Trophoblast cell (in vitro differentiated cells and primary cell): ENCODE measurements around the gene STAT3.

Experiments
- DNase-seq, 2 donors: peaks; one replicate each; pipeline ENCODE4 v3.0.0-alpha.2; 2016
- H2AFZ ChIP-seq: 2 replicates; pipeline ENCODE4 v1.6.1; 2013; ENCODE audit warnings: low read length, moderate library complexity, mild to moderate bottlenecking; ENCODE audit not compliant: insufficient read depth, poor library complexity
- H2AK5ac ChIP-seq: 2 replicates; pipeline ENCODE4 v1.6.1; 2013; ENCODE audit warnings: mild to moderate bottlenecking, low read length
- H2BK120ac ChIP-seq: 2 replicates; pipeline ENCODE4 v1.6.1; 2013; ENCODE audit warnings: low read length, mild to moderate bottlenecking, moderate library complexity; ENCODE audit not compliant: insufficient read depth, poor library complexity
- H2BK12ac ChIP-seq: 2 replicates; pipeline ENCODE4 v1.6.1; 2013; ENCODE audit warnings: mild to moderate bottlenecking, low read length, moderate library complexity
- H2BK5ac ChIP-seq: 2 replicates; pipeline ENCODE4 v1.6.1; 2013; ENCODE audit warnings: low read length, low read depth, moderate library complexity, mild to moderate bottlenecking; ENCODE audit not compliant: poor library complexity
- H3K14ac ChIP-seq: 2 replicates; pipeline ENCODE4 v1.6.1; 2013; ENCODE audit warnings: mild to moderate bottlenecking, low read length
- H3K18ac ChIP-seq: 2 replicates; pipeline ENCODE4 v1.6.1; 2013; ENCODE audit warnings: mild to moderate bottlenecking, low read length
- H3K23ac ChIP-seq: 2 replicates; pipeline ENCODE4 v1.6.1; 2013; ENCODE audit warnings: low read length
- H3K27ac ChIP-seq: 2 replicates; pipeline ENCODE4 v1.5.1; 2013; ENCODE audit warnings: low read depth, mild to moderate bottlenecking, inconsistent platforms, low read length, moderate library complexity
- H3K27me3 ChIP-seq: 2 replicates; pipeline ENCODE4 v1.6.1; 2013; ENCODE audit warnings: inconsistent platforms, mild to moderate bottlenecking, low read length, moderate library complexity; ENCODE audit not compliant: insufficient read depth
- H3K36me3 ChIP-seq, 2 experiments: 1 replicate in 1 of 2; 2 replicates in 1 of 2; pipeline ENCODE4 v1.6.1; 2013; ENCODE audit warnings: low read length in 2 of 2, mild to moderate bottlenecking in 2 of 2, moderate library complexity in 1 of 2; ENCODE audit not compliant: insufficient read depth in 2 of 2, control insufficient read depth in 1 of 2
- H3K4ac ChIP-seq: 2 replicates; pipeline ENCODE4 v1.6.1; 2013; ENCODE audit warnings: low read depth, mild to moderate bottlenecking, low read length, moderate library complexity
- H3K4me1 ChIP-seq, 2 experiments: 1 replicate in 1 of 2; 2 replicates in 1 of 2; pipeline ENCODE4 v1.6.1; 2013; ENCODE audit warnings: low read length in 2 of 2, mild to moderate bottlenecking in 2 of 2, moderate library complexity in 1 of 2; ENCODE audit not compliant: insufficient read depth in 2 of 2, control insufficient read depth in 1 of 2
- H3K4me2 ChIP-seq: 2 replicates; pipeline ENCODE4 v1.6.1; 2013; ENCODE audit warnings: inconsistent platforms, mild to moderate bottlenecking, low read length, moderate library complexity
- H3K4me3 ChIP-seq: 2 replicates; pipeline ENCODE4 v1.5.1; 2013; ENCODE audit warnings: mild to moderate bottlenecking, low read depth, low read length, inconsistent platforms
- H3K79me1 ChIP-seq: one replicate; pipeline ENCODE4 v1.6.1; 2013; ENCODE audit warnings: low read length
- H3K79me2 ChIP-seq: 2 replicates; pipeline ENCODE4 v1.6.1; 2013; ENCODE audit warnings: low read length, mild to moderate bottlenecking; ENCODE audit not compliant: control insufficient read depth, insufficient read depth, poor library complexity
- H3K9ac ChIP-seq: 2 replicates; pipeline ENCODE4 v1.6.1; 2013; ENCODE audit warnings: mild to moderate bottlenecking, low read length
- H3K9me3 ChIP-seq: 2 replicates; pipeline ENCODE4 v1.6.1; 2013; ENCODE audit warnings: low read depth, mild to moderate bottlenecking, control low read depth, inconsistent platforms, low read length; ENCODE audit not compliant: insufficient read depth
- H4K12ac ChIP-seq: 2 replicates; pipeline ENCODE4 v1.6.1; 2013; ENCODE audit warnings: low read depth, mild to moderate bottlenecking, low read length, moderate library complexity
- H4K8ac ChIP-seq: 2 replicates; pipeline ENCODE4 v1.6.1; 2013; ENCODE audit warnings: low read depth, mild to moderate bottlenecking, low read length, moderate library complexity
- H4K91ac ChIP-seq: one replicate; pipeline ENCODE4 v1.6.1; 2013; ENCODE audit warnings: low read depth, mild to moderate bottlenecking, low read length, moderate library complexity
- WGBS: extraction: QIAGEN DNeasy Blood & Tissue Kit; methylation state at CpG from one replicate; pipeline ENCODE4 v1.1.7; 2013; ENCODE audit warnings: missing lambda C conversion rate; ENCODE audit not compliant: insufficient read length, insufficient coverage; ENCODE audit errors: extremely low coverage; 5-methylcytosine and 5-hydroxymethylcytosine counted together

The STAT3 gene

GRCh38 chr17:42296012-42296411 lies 92.2 kb downstream of the STAT3 start:
- WGBS = no CpG with 5 or more reads among the region's 3 CpGs
- H3K4ac ChIP-seq = no peak overlapping the region
- no peak overlapping the region for H4K12ac ChIP-seq
- H3K4me3 ChIP-seq = no peak overlapping the region
- H3K4me2 ChIP-seq = no peak overlapping the region
- H2BK12ac ChIP-seq = no peak overlapping the region
- H2AK5ac ChIP-seq = no peak overlapping the region
- no peak overlapping the region for H4K8ac ChIP-seq
- no peak overlapping the region for H3K23ac ChIP-seq
- H3K9ac ChIP-seq = no peak overlapping the region
- no peaks in the 10 kb centered on the region for H3K79me1 ChIP-seq
- H3K79me2 ChIP-seq = no peaks in the 10 kb centered on the region
- H2BK5ac ChIP-seq = no peak overlapping the region
- no peak overlapping the region for H4K91ac ChIP-seq
- H2BK120ac ChIP-seq = no peak overlapping the region
- H3K9me3 ChIP-seq = no peaks in the 10 kb centered on the region
- no peaks in the 10 kb centered on the region for H3K36me3 ChIP-seq
- H3K27me3 ChIP-seq = no peaks in the 10 kb centered on the region
- H2AFZ ChIP-seq = no peak overlapping the region
- no peak overlapping the region for H3K18ac ChIP-seq
- H3K4me1 ChIP-seq = peaks cover 2 to 3% of the 10 kb centered on the region in 2 experiments
- no peak overlapping the region for H3K27ac ChIP-seq
- no peak for DNase-seq
- H3K14ac ChIP-seq = no peak overlapping the region

GRCh38 chr17:42294469-42295398 lies 93.5 kb downstream of the STAT3 start:
- Histone ChIP-seq H4K8ac (no peak overlapping the region), H3K79me1 (no peaks in the 10 kb centered on the region), H3K9me3 (no peaks in the 10 kb centered on the region), H3K79me2 (no peaks in the 10 kb centered on the region), H3K4me2 (no peak overlapping the region), H3K4ac (no peak overlapping the region), H2BK12ac (no peak overlapping the region), H3K9ac (no peak overlapping the region), H3K4me1 (peaks cover 2 to 3% of the 10 kb centered on the region in 2 experiments), H4K91ac (no peak overlapping the region), H3K36me3 (no peaks in the 10 kb centered on the region), H3K4me3 (no peak overlapping the region), H4K12ac (no peak overlapping the region), H2BK5ac (no peak overlapping the region), H2AFZ (no peak overlapping the region), H3K18ac (no peak overlapping the region), H2AK5ac (no peak overlapping the region), H3K23ac (no peak overlapping the region), H3K27me3 (no peaks in the 10 kb centered on the region), H3K27ac (no peak overlapping the region), H2BK120ac (no peak overlapping the region), H3K14ac (no peak overlapping the region)
- no CpG with 5 or more reads among the region's 12 CpGs for WGBS
- peak in 1 of 2 donors; percentile 35 for DNase-seq

GRCh38 chr17:42291129-42291528 lies 97.1 kb downstream of the STAT3 start:
- Histone ChIP-seq H2BK12ac (no peak overlapping the region), H3K79me1 (no peaks in the 10 kb centered on the region), H3K9me3 (peaks cover under 1% of the 10 kb centered on the region), H3K27me3 (peaks cover 17% of the 10 kb centered on the region), H3K9ac (no peak overlapping the region), H3K36me3 (no peaks in the 10 kb centered on the region), H2BK120ac (no peak overlapping the region), H3K4me1 (peaks cover 5 to 7% of the 10 kb centered on the region in 2 experiments), H3K79me2 (no peaks in the 10 kb centered on the region), H4K91ac (no peak overlapping the region), H2AFZ (no peak overlapping the region), H3K14ac (no peak overlapping the region), H4K12ac (no peak overlapping the region), H3K4me3 (no peak overlapping the region), H2AK5ac (no peak overlapping the region), H3K4ac (no peak overlapping the region), H3K18ac (no peak overlapping the region), H4K8ac (no peak overlapping the region), H3K27ac (no peak overlapping the region), H2BK5ac (no peak overlapping the region), H3K23ac (no peak overlapping the region), H3K4me2 (no peak overlapping the region)
- WGBS = no CpG with 5 or more reads among the region's 11 CpGs
- no peak for DNase-seq

- Histone ChIP-seq H3K79me1 (no peaks in the 10 kb centered on the region), H2BK12ac (no peak overlapping the region), H2AK5ac (no peak overlapping the region), H3K14ac (no peak overlapping the region), H3K18ac (no peak overlapping the region), H3K4me3 (no peak overlapping the region), H3K27me3 (peaks cover 17% of the 10 kb centered on the region), H3K27ac (no peak overlapping the region), H3K4me1 (peaks cover 5 to 7% of the 10 kb centered on the region in 2 experiments), H4K8ac (no peak overlapping the region), H4K91ac (no peak overlapping the region), H3K9me3 (peaks cover 1% of the 10 kb centered on the region), H3K23ac (no peak overlapping the region), H2AFZ (no peak overlapping the region), H3K36me3 (no peaks in the 10 kb centered on the region), H2BK5ac (no peak overlapping the region), H4K12ac (no peak overlapping the region), H3K9ac (no peak overlapping the region), H3K4me2 (no peak overlapping the region), H3K79me2 (no peaks in the 10 kb centered on the region), H3K4ac (no peak overlapping the region), H2BK120ac (no peak overlapping the region)
- DNase-seq = no peak
- WGBS = no CpG with 5 or more reads among the region's 5 CpGs
These were observed 97.7 kb downstream of the STAT3 start for GRCh38 chr17:42290577-42290976.
